ENCODE measurements around the gene MT1B. TPM values are rescaled to one million over a fixed set of nuclear protein-coding genes. Genes with fewer than 3 reads are reported as not detected.

Gene MT1B
- total RNA-seq: not detected

DNA sequence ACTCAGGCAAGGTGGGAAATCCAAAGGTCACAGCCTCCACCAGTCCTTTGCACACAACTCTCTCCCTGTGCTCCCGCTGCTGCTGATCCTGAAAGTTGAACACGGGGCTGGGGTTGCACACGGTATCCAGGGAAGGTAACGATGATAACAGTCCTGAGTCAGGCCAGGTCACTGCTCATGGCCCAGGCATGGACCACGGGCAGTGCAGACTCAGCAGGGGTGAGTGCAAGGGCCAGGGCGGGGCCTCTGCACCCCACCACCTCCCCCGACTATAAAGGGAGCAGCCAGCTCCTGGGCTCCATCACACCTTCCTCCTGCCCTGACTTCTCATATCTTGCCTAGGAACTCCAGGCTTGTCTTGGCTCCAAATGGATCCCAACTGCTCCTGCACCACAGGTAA, at the start of gene MT1B:
MT1B (plus strand) TSS at position 301 of the 400 bp plus-strand sequence; CDS start at position 369, 68 bp downstream.
- H3K36me3 Mint-ChIP-seq: no peaks in the 10 kb centered on the region
- H3K4me3 Mint-ChIP-seq: no peak within 1 kb of the TSS
- H3K4me1 Mint-ChIP-seq: no peaks in the 10 kb centered on the region
- DNase-seq (no peak), ATAC-seq (ENCODE audit: low read depth) (no peak)
- POLR2A ChIA-PET: no interaction called here
- no peaks in the 10 kb centered on the region for H3K9me3 Mint-ChIP-seq
- H3K27me3 Mint-ChIP-seq: peaks cover 27% of the 10 kb centered on the region
- H3K27ac Mint-ChIP-seq: no peak within 1 kb of the TSS

DNA sequence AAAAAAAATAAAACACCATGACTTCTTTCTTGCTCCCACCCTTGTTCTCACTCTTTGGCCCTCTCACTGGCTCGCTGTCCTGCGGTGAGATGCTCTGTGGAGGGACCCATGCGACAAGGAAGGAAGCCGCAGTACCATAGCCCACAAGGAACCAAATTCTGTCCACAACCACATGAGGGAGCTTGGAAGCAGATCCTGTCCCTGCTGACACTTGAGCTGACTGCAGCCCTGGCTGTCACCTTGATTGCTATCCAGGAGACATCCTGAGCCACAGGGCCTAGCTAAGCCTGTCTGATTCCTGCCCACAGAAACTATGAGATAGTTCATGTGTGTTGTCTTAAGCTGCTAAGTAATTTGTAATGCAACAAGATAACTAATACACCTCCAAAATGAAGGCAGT, 48.1 kb upstream of the MT1B start:
- H3K27me3 Mint-ChIP-seq: peaks cover 10% of the 10 kb centered on the region
- H3K4me1 Mint-ChIP-seq: peaks cover 31% of the 10 kb centered on the region
- DNase-seq: no peak
- H3K9me3 Mint-ChIP-seq: no peaks in the 10 kb centered on the region
- POLR2A ChIA-PET: interaction anchor here (0.6 to 1.2 kb wide), 3 partner anchors 14 to 126 kb away, joined by 3 read pairs; no protein-coding TSS in a partner anchor
- ATAC-seq (ENCODE audit: low read depth): peak; percentile 6
- no peak overlapping the region for H3K4me3 Mint-ChIP-seq
- no peaks in the 10 kb centered on the region for H3K36me3 Mint-ChIP-seq
- no peak overlapping the region for H3K27ac Mint-ChIP-seq

DNA sequence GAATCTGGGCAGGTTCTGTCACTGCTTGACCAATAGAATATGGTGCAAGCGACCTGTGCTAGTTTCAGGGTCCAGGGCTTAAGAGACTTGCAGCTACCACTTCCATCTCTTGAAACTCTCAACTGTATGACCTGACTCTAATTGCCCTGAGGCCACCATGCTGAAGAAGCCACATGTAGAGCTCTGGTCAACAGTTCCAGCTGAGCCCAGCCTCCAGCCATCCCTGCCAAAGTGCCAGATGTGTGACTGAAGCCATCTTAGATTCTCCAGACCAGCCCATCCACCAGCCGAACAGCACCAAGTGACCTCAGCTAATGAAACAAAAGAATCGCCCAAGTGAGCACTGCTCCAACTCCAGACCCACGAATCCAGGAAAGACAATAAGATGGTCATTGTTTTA, 46.7 kb upstream of the MT1B start:
- no peak for DNase-seq
- Mint-ChIP-seq H3K27ac (no peak overlapping the region), H3K27me3 (peaks cover 10% of the 10 kb centered on the region), H3K4me1 (peaks cover 32% of the 10 kb centered on the region), H3K36me3 (no peaks in the 10 kb centered on the region), H3K9me3 (no peaks in the 10 kb centered on the region), H3K4me3 (no peak overlapping the region)
- no peak for ATAC-seq (ENCODE audit: low read depth)
- POLR2A ChIA-PET: interaction anchor here (1.6 kb wide), 1 partner anchor 21 kb away, joined by 3 read pairs; the partner anchor contains the start of gene MT1E

DNA sequence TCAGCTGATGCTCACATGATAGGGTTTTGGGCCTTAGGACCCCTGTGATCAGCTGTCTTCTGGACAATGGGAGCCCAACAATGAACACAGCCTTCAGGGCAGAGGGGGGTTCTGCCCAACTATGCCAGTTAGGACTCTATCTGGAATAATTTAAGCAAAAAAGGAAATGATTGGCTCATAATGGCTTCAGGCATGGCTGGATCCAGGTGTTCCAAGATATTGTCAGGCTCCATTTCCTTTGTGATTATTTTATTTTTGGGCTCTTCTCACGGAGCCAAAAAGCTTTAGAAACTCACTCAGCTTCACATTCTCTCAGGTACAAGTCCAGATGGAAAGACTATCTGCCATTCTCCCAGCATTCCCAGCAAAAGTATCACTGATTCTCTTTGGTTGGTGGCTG, 46.2 kb upstream of the MT1B start:
- Mint-ChIP-seq H3K36me3 (no peaks in the 10 kb centered on the region), H3K27ac (peak overlapping the region; percentile 7), H3K4me1 (peaks cover 32% of the 10 kb centered on the region), H3K4me3 (no peak overlapping the region), H3K9me3 (no peaks in the 10 kb centered on the region), H3K27me3 (peaks cover 5% of the 10 kb centered on the region)
- POLR2A ChIA-PET: interaction anchor here (1.6 kb wide), 1 partner anchor 20 kb away, joined by 3 read pairs; the partner anchor contains the start of gene MT1E
- ATAC-seq (ENCODE audit: low read depth): no peak
- no peak for DNase-seq

DNA sequence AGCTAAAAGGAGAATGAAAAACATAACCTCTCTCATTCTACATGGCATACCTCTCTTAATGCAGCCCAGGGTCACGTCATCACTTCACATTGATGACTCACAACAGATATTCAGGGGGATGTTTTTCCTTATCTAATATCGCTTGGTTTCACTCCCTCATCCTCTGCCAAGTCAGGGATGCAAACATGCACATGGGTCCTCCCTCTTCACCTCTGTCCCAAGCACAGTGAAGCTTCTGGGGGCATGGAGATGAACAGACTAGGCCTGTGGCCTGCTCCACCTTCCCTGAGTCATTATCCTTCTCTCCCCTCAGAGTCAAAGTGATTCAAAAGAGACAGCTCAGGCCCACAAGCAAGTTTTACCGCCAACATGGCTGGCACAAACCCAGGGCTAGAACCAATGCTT, 45.6 kb upstream of the MT1B start:
- POLR2A ChIA-PET: interaction anchor here (1.4 kb wide), 1 partner anchor 77 kb away, joined by 3 read pairs; no protein-coding TSS in a partner anchor

DNA sequence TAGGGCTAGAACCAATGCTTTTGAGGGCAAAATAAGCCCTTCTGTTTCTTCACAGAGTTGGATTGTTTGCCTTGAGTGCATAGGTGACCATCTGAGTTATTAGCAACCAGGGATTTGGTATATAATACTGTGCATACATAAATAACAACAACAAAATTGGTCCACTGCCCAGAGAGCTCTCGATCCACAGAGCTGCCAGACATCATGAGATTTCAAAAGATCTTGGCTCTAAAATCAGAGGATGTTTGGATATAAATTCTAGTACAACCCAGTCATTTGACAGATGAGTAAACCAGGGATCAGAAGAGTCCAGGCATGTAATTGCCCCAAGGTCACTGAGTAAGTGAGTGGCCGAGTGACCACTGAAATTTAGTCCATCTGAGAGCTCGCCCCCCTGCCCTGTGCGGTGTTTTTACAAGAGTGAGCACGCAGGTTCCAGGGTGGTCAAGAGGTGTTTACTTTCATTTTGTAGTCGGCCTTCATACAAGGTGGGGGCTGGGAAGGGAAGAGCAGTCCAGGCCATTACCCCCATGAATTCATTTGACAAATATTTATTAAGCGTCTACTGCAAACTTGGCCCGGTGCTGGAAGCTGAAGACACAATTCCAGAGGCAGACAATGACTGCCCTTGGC, 45.1 kb upstream of the MT1B start:
- H3K9me3 Mint-ChIP-seq: no peaks in the 10 kb centered on the region
- H3K36me3 Mint-ChIP-seq: no peaks in the 10 kb centered on the region
- POLR2A ChIA-PET: interaction anchor here (0.8 to 2.0 kb wide), 5 partner anchors 11 to 102 kb away, joined by 3 to 6 read pairs (median 4); partner anchors contain the start of gene MT1E
- peak overlapping the region; percentile 90 for H3K27ac Mint-ChIP-seq
- H3K4me3 Mint-ChIP-seq: peak overlapping the region; percentile 91
- H3K27me3 Mint-ChIP-seq: no peaks in the 10 kb centered on the region
- peaks cover 42% of the 10 kb centered on the region for H3K4me1 Mint-ChIP-seq
- ATAC-seq (ENCODE audit: low read depth) (no peak), DNase-seq (no peak)

More for the DNA sequence above, 45.6 kb upstream of the MT1B start:
- Mint-ChIP-seq H3K9me3 (no peaks in the 10 kb centered on the region), H3K4me3 (no peak overlapping the region), H3K27me3 (peaks cover under 1% of the 10 kb centered on the region), H3K4me1 (peaks cover 37% of the 10 kb centered on the region), H3K27ac (peak overlapping the region; percentile 18), H3K36me3 (no peaks in the 10 kb centered on the region)
- ATAC-seq (ENCODE audit: low read depth) (no peak), DNase-seq (no peak)

DNA sequence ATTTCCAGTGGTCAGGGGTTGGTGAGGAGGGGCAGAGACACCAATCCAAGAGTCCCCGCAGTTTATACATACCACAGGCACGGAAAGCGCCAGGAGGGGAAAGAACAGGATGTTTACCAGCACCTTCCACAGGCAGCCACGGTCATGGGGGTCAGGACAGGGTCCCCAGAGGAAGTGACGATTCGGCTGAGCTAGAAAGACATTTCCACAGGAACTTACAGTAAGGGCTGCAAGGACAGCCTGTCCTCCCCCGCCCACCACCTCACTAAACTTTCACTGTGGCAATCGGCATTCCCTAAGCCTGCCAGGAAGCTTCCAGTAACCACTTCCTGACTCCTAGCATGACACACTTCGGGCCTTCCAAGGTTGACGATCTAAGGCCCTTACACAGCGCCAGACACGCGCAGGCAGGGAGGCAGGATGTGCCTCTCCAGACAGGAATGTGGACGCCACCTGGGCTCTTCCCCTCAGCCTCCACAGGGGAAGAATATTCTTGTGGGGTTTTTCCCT, 44.5 kb upstream of the MT1B start:
- Mint-ChIP-seq H3K27me3 (no peaks in the 10 kb centered on the region), H3K27ac (peak overlapping the region; percentile 90), H3K36me3 (no peaks in the 10 kb centered on the region), H3K4me1 (peaks cover 42% of the 10 kb centered on the region), H3K9me3 (no peaks in the 10 kb centered on the region), H3K4me3 (peak overlapping the region; percentile 91)
- DNase-seq: no peak
- ATAC-seq (ENCODE audit: low read depth): no peak
- POLR2A ChIA-PET: interaction anchor here (0.8 to 2.0 kb wide), 6 partner anchors 11 to 156 kb away, joined by 3 to 6 read pairs (median 4); partner anchors contain the start of genes MT1E, NUDT21 and OGFOD1

DNA sequence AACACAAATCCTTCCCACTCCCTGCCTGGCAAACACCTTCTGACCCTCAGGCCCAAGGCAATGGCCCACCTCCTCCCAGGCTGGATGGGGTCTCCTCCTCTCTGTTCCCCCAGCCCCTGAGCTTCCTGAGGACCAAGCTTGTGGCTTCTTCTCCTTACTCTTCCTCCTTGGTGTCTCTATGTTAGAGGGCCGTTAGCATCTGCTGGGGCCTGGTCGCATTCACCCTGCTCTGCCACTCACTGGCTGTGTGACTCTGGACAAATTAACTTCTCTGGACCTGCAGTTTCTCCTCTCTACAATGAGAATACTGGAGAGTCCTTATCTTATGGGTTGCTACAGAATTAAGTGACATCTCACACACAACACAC, 44.0 kb upstream of the MT1B start:
- Mint-ChIP-seq H3K9me3 (no peaks in the 10 kb centered on the region), H3K4me3 (peak overlapping the region; percentile 91), H3K36me3 (no peaks in the 10 kb centered on the region), H3K4me1 (peaks cover 42% of the 10 kb centered on the region), H3K27ac (peak overlapping the region; percentile 90), H3K27me3 (no peaks in the 10 kb centered on the region)
- ATAC-seq (ENCODE audit: low read depth): no peak
- POLR2A ChIA-PET: interaction anchor here (0.5 to 2.0 kb wide), 7 partner anchors 10 to 1819 kb away, joined by 3 to 13 read pairs (median 5); partner anchors contain the start of genes HERPUD1, MT1E, NUDT21 and OGFOD1
- DNase-seq: no peak

DNA sequence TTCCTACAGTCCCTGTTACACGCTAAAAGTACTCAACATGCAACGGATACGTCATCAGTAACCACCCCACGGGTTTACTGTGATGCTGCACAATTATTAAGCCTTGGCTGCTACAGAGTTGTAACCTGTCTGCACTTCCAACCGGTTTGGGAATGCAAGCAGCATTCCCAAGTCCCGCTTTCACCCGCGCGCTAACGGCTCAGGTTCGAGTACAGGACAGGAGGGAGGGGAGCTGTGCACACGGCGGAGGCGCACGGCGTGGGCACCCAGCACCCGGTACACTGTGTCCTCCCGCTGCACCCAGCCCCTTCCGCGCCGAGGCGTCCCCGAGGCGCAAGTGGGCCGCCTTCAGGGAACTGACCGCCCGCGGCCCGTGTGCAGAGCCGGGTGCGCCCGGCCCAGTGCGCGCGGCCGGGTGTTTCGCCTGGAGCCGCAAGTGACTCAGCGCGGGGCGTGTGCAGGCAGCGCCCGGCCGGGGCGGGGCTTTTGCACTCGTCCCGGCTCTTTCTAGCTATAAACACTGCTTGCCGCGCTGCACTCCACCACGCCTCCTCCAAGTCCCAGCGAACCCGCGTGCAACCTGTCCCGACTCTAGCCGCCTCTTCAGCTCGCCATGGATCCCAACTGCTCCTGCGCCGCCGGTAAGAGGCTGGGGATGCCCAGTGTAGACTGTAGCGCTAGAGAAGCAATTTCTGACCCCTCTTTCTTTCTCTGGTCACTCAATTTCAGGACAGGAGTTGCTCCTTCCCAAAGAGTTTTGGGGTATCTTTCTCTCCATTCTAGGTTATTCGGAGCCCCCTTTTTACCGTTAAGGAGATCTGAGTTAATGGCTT, 43.4 kb upstream of the MT1B start, which contains the start of gene MT2A:
MT2A (plus strand) TSS at position 542 of the 833 bp plus-strand sequence; CDS start at position 614, 72 bp downstream.
- ATAC-seq (ENCODE audit: low read depth) (peak; percentile 80), DNase-seq (peak; percentile 93)
- Mint-ChIP-seq H3K4me3 (peak within 1 kb of the TSS; percentile 91), H3K36me3 (no peaks in the 10 kb centered on the region), H3K27ac (peak within 1 kb of the TSS; percentile 90), H3K4me1 (peaks cover 42% of the 10 kb centered on the region), H3K9me3 (no peaks in the 10 kb centered on the region), H3K27me3 (no peaks in the 10 kb centered on the region)
- POLR2A ChIA-PET: interaction anchor here (0.5 to 2.3 kb wide), 15 partner anchors 10 to 1818 kb away, joined by 3 to 22 read pairs (median 4); partner anchors contain the start of genes HERPUD1, MT1E, MT1F and MT1G

DNA sequence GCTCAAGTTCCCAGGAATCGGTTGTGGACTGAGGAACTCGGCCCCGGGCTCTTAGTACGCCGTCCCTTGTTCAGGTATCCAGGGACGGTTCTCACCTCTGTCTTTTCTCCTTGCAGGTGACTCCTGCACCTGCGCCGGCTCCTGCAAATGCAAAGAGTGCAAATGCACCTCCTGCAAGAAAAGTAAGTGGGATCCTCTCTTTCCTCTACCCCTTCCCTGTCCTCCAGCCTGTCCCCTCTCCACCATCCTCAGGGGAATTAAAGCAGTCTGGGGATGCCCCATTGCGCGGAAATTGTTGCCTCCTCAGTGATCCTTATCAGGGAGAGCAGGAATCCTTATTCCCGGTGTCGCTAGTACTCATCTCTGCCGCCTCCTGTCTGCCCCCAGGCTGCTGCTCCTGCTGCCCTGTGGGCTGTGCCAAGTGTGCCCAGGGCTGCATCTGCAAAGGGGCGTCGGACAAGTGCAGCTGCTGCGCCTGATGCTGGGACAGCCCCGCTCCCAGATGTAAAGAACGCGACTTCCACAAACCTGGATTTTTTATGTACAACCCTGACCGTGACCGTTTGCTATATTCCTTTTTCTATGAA, 42.7 kb upstream of the MT1B start:
- Mint-ChIP-seq H3K9me3 (no peaks in the 10 kb centered on the region), H3K27ac (peak overlapping the region; percentile 82), H3K27me3 (no peaks in the 10 kb centered on the region), H3K36me3 (no peaks in the 10 kb centered on the region), H3K4me1 (peaks cover 37% of the 10 kb centered on the region), H3K4me3 (peak overlapping the region; percentile 91)
- POLR2A ChIA-PET: interaction anchor here (0.7 to 2.3 kb wide), 13 partner anchors 9 to 323 kb away, joined by 3 to 22 read pairs (median 4); partner anchors contain the start of genes HERPUD1, MT1E, MT1F and MT1G
- ATAC-seq (ENCODE audit: low read depth) (no peak), DNase-seq (peak; percentile 47)

DNA sequence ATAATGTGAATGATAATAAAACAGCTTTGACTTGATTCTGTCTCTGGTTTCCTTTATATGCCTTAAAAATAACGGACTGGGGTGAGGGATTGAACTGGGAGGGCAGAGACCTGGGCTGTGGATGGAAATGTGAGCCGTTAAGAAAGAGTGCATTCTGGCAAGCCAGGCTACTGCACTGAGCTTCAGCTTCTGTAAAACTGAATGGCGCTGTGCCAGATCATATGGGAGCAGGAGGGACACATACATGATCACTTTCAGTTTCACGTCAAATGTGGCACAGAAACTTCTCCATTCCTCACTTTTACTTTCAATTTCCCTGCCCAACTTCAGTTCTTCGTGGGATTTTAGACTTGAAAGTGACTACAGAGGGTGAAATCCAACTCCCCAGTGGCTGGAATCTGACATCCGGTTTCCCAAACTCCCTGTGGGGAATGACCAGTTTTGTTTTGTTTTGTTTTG, 42.2 kb upstream of the MT1B start:
- peaks cover 38% of the 10 kb centered on the region for H3K4me1 Mint-ChIP-seq
- H3K36me3 Mint-ChIP-seq: no peaks in the 10 kb centered on the region
- H3K27me3 Mint-ChIP-seq: no peaks in the 10 kb centered on the region
- H3K9me3 Mint-ChIP-seq: no peaks in the 10 kb centered on the region
- peak; percentile 49 for ATAC-seq (ENCODE audit: low read depth)
- POLR2A ChIA-PET: interaction anchor here (1.2 to 2.3 kb wide), 8 partner anchors 8 to 99 kb away, joined by 3 to 22 read pairs (median 8); partner anchors contain the start of genes MT1E and MT1X
- DNase-seq: peak; percentile 49
- H3K27ac Mint-ChIP-seq: peak overlapping the region; percentile 82
- H3K4me3 Mint-ChIP-seq: peak overlapping the region; percentile 91

DNA sequence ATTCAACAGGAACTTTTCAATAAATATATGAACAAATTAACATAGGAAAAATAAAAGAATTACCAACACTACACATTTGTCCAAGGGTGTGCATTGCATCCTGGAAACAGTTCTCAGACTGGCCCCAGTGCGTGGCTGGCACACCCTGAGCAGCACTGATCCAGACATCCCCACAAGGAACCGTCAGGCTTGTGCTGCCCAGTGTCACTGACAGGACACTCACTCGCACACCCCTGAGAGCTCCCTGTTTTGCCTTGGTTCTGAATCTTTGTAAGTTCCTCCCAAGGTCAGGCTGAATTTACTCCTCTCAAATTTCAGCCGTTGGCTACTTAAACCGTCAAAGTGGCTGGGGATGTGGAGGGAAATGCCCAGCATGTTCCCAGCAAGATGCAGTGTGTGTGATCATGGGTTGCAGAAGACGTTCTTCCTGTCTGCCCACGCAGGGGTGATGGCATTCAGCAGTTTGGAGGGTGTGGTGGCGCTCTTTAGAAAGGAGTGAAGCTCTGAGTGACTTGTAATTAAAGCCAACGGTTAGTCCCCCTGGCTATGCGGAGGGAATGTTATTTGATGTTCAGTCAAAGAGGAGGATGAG, 41.6 kb upstream of the MT1B start:
- POLR2A ChIA-PET: interaction anchor here (1.1 to 2.3 kb wide), 6 partner anchors 10 to 72 kb away, joined by 4 to 22 read pairs (median 5); partner anchors contain the start of genes MT1E and MT1X
- Mint-ChIP-seq H3K4me3 (peak overlapping the region; percentile 91), H3K36me3 (no peaks in the 10 kb centered on the region), H3K27ac (peak overlapping the region; percentile 86), H3K27me3 (no peaks in the 10 kb centered on the region), H3K9me3 (no peaks in the 10 kb centered on the region), H3K4me1 (peaks cover 41% of the 10 kb centered on the region)
- ATAC-seq (ENCODE audit: low read depth): peak; percentile 16
- peak; percentile 51 for DNase-seq
